ENCODE results near the gene CRMP1.

GRCh38 chr4:5894266-5894665 lies 1.4 kb upstream of the CRMP1 start:
- TF ChIP-seq EZH2 (IDR thresholded peaks at IDR 0.05; ENCODE audit: low read depth) (no peak), CTCF (conservative IDR thresholded peaks at IDR 0.05) (no peak)

Measured in PC-9 (cell line).